Stomach (tissue), 9 donors: ENCODE measurements around the gene C6orf89. TPM values are rescaled to one million over a fixed set of nuclear protein-coding genes. Genes with fewer than 3 reads are reported as not detected.

ENCODE experiments used
- DNase-seq, 2 donors: peaks; one replicate each; pipeline versions ENCODE4 v3.0.0 to v3.0.0-alpha.2; 2013 to 2019
- H3K27ac ChIP-seq, 5 donors: fragments of 200-600 bp in 4 of 5; sonication (generic) in 4 of 5; one replicate each; pipeline ENCODE4 v1.5.1; 2013 to 2019; ENCODE audit warnings: mild to moderate bottlenecking in 1 of 5, moderate library complexity in 1 of 5
- H3K27me3 ChIP-seq, 3 donors: fragments of 200-600 bp; sonication (generic); one replicate each; pipeline ENCODE4 v1.5.1; 2017 to 2019; ENCODE audit warnings: mixed run types in 1 of 3
- H3K36me3 ChIP-seq, 4 donors: fragments of 200-600 bp; sonication (generic); 1 replicate in 3 of 4; 2 replicates in 1 of 4; pipeline ENCODE4 v1.5.1; 2016 to 2019
- H3K4me1 ChIP-seq, 4 donors: fragments of 200-600 bp; sonication (generic); one replicate each; pipeline ENCODE4 v1.5.1; 2016 to 2019
- H3K4me3 ChIP-seq, 4 donors: fragments of 200-600 bp; sonication (generic) in 3 of 4; one replicate each; pipeline ENCODE4 v1.5.1; 2016 to 2019; ENCODE audit warnings: mild to moderate bottlenecking in 1 of 4
- H3K9me3 ChIP-seq, 4 donors: fragments of 200-600 bp; sonication (generic); one replicate each; pipeline ENCODE4 v1.5.1; 2016 to 2019
- CTCF ChIP-seq, 7 experiments: fragments of 450-650 bp in 4 of 7; fragments of 200-600 bp in 3 of 7; sonication (generic) in 3 of 7; IDR thresholded peaks; one replicate each; pipeline ENCODE4 v1.5.1; 2016 to 2019; ENCODE audit warnings: antibody characterized with exemption in 7 of 7, control low read depth in 2 of 7, mild to moderate bottlenecking in 1 of 7
- EP300 ChIP-seq: sonication (generic); formaldehyde crosslinking; IDR thresholded peaks from one replicate; pipeline ENCODE4 v1.6.1; 2017; ENCODE audit warnings: antibody characterized with exemption
- POLR2A ChIP-seq, 4 donors: fragments of 450-650 bp; IDR thresholded peaks; one replicate each; pipeline ENCODE4 v1.6.1; 2016; ENCODE audit warnings: antibody characterized with exemption in 4 of 4, control low read depth in 2 of 4, mild to moderate bottlenecking in 1 of 4, moderate library complexity in 1 of 4
- POLR2AphosphoS5 ChIP-seq, 3 donors: sonication (generic); formaldehyde crosslinking; IDR thresholded peaks; one replicate each; pipeline ENCODE4 v1.6.1; 2016; ENCODE audit warnings: antibody characterized with exemption in 3 of 3
- WGBS, 5 donors: extraction: QIAGEN DNeasy Blood & Tissue Kit in 3 of 5; methylation state at CpG; one replicate each; pipeline versions ENCODE4 v1.1.5 to v1.1.7; 2013 to 2018; 5-methylcytosine and 5-hydroxymethylcytosine counted together
- intact Hi-C: fragments of 100-400 bp; cut with DNase I; formaldehyde crosslinking; loops from one replicate; pipeline ENCODE4 v1.15.1; 2023; ENCODE audit warnings: low total_unique reads
- polyA plus RNA-seq, 3 donors: library from polyadenylated mRNA; stranded (reverse); fragments of 200-250 nt; gene quantifications; one replicate each; pipeline ENCODE4 v1.2.3, GENCODE V29; 2013
- total RNA-seq, 5 donors: library from RNA; depleted of rRNA; stranded (reverse); fragments of >200 nt; gene quantifications; one replicate each; pipeline versions ENCODE4 v1.1.0 to v1.2.3, GENCODE V29; 2014 to 2016
- donor health status: healthy with polysubstance abuse.
- donor health status: Bipolar disorder and iron deficiency.
- donor health status: healthy.

C6orf89 gene
- total and polyA plus RNA-seq, 8 donors = 7.0 to 47.2 (median 25.1) TPM

- H3K36me3 ChIP-seq = peaks cover 0 to 57% (median 50%) of the 10 kb centered on the region in 4 donors
- no peak overlapping the region for H3K4me3 ChIP-seq
- peak overlapping the region in 1 of 5 donors; percentile 31 for H3K27ac ChIP-seq
- DNase-seq = no peak
- TF ChIP-seq CTCF (IDR thresholded peaks at IDR 0.05) = no peak
- TF ChIP-seq POLR2A (IDR thresholded peaks at IDR 0.05) = no peak
- TF ChIP-seq EP300 = no peak
- TF ChIP-seq POLR2AphosphoS5 (IDR thresholded peaks at IDR 0.05) = no peak
- no peaks in the 10 kb centered on the region for H3K9me3 ChIP-seq
- 72 to 89% (median 75%) methylated on average over 2 of the region's 2 CpGs for WGBS, 5 donors
- H3K27me3 ChIP-seq = no peaks in the 10 kb centered on the region
- intact Hi-C loops = no loop called here
- peaks cover 40 to 71% (median 54%) of the 10 kb centered on the region in 4 donors for H3K4me1 ChIP-seq
These were observed 23.0 kb downstream of the C6orf89 start for GRCh38 chr6:36908747-36909146.

GRCh38 chr6:36912030-36912454, 26.3 kb downstream of the C6orf89 start:
- intact Hi-C loops = no loop called here
- H3K4me3 ChIP-seq = no peak overlapping the region
- no peaks in the 10 kb centered on the region for H3K27me3 ChIP-seq
- DNase-seq = no peak
- H3K36me3 ChIP-seq = peaks cover 21 to 67% (median 64%) of the 10 kb centered on the region in 4 donors
- 60 to 70% (median 64%) methylated on average over 4 of the region's 4 CpGs for WGBS, 5 donors
- peaks cover 21 to 61% (median 40%) of the 10 kb centered on the region in 4 donors for H3K4me1 ChIP-seq
- H3K9me3 ChIP-seq = no peaks in the 10 kb centered on the region
- TF ChIP-seq CTCF (IDR thresholded peaks at IDR 0.05) (no peak), POLR2AphosphoS5 (IDR thresholded peaks at IDR 0.05) (no peak), POLR2A (IDR thresholded peaks at IDR 0.05) (no peak), EP300 (no peak)
- H3K27ac ChIP-seq = peak overlapping the region in 3 of 5 donors; percentile 7 to 65 (median 62)

- TF ChIP-seq EP300 = no peak
- no peak for TF ChIP-seq CTCF (IDR thresholded peaks at IDR 0.05)
- TF ChIP-seq POLR2AphosphoS5 (IDR thresholded peaks at IDR 0.05) = peak in 1 of 3 donors; percentile 6
- no peak for TF ChIP-seq POLR2A (IDR thresholded peaks at IDR 0.05)
- Histone ChIP-seq H3K4me1 (peaks cover 15 to 61% (median 38%) of the 10 kb centered on the region in 4 donors), H3K9me3 (no peaks in the 10 kb centered on the region), H3K27me3 (no peaks in the 10 kb centered on the region), H3K4me3 (no peak overlapping the region), H3K27ac (peak overlapping the region in 2 of 5 donors; percentile 62 to 65), H3K36me3 (peaks cover 23 to 73% (median 69%) of the 10 kb centered on the region in 4 donors)
- WGBS, 5 donors = 53 to 73% (median 65%) methylated on average over 8 of the region's 8 CpGs
- intact Hi-C loops = no loop called here
- DNase-seq = peak in 1 of 2 donors; percentile 33
These were observed 26.8 kb downstream of the C6orf89 start for GRCh38 chr6:36912586-36912985.

DNA sequence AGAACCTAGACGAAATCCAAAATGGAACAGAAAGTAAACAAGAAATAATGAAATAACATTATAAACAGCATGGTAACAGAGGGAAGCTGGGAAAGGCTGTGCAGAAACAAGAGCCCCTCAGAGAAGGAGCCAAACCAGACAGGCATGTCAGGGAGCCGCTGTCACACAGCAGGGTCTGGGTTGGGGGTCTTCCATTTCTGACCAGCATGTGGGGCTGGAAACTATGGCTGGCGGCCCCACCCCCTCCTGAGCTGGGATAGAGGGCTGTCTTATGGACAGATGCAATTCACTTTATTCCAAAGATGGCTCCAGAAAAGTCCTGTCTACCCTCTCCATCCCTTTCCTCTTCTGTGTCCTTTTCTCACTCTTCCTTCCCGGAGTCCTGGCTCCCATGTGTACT, 27.3 kb downstream of the C6orf89 start:
- WGBS, 5 donors = 62 to 75% (median 72%) methylated on average over 4 of the region's 4 CpGs
- Histone ChIP-seq H3K27me3 (no peaks in the 10 kb centered on the region), H3K4me3 (no peak overlapping the region), H3K27ac (peak overlapping the region in 3 of 5 donors; percentile 54 to 65 (median 62)), H3K4me1 (peaks cover 12 to 59% (median 36%) of the 10 kb centered on the region in 4 donors), H3K36me3 (peaks cover 25 to 77% (median 74%) of the 10 kb centered on the region in 4 donors), H3K9me3 (no peaks in the 10 kb centered on the region)
- no peak for TF ChIP-seq EP300
- no peak for TF ChIP-seq POLR2A (IDR thresholded peaks at IDR 0.05)
- no peak for TF ChIP-seq CTCF (IDR thresholded peaks at IDR 0.05)
- no peak for DNase-seq
- intact Hi-C loops = no loop called here
